ENCODE measurements around the gene TEK.
"Not testable (repeated sequence)": the region's sequence is repeated elsewhere in the genome, so short reads cannot be mapped to it uniquely, and the experiment has no call there.

The TEK gene

GRCh38 chr9:27182421-27182820 lies 73.4 kb downstream of the TEK start:
- no peak for DNase-seq

GRCh38 chr9:27183131-27183530 lies 74.1 kb downstream of the TEK start:
- no peak for DNase-seq

GRCh38 chr9:27183701-27184100 lies 74.7 kb downstream of the TEK start:
- peak; percentile 56 for DNase-seq

GRCh38 chr9:27184556-27185351 lies 75.7 kb downstream of the TEK start:
- DNase-seq = no peak

GRCh38 chr9:27188426-27188825 lies 79.4 kb downstream of the TEK start:
- DNase-seq = no peak

- no peak for DNase-seq
Measured at GRCh38 chr9:27189426-27189825, 80.4 kb downstream of the TEK start.

GRCh38 chr9:27192291-27192960 lies 83.4 kb downstream of the TEK start:
- DNase-seq = no peak

GRCh38 chr9:27193886-27194285 lies 84.9 kb downstream of the TEK start:
- DNase-seq = no peak

GRCh38 chr9:27194401-27195091 lies 85.5 kb downstream of the TEK start:
- peak; percentile 52 for DNase-seq

GRCh38 chr9:27195191-27195590 lies 86.2 kb downstream of the TEK start:
- no peak for DNase-seq

GRCh38 chr9:27196383-27196782 lies 87.4 kb downstream of the TEK start:
- DNase-seq = no peak

GRCh38 chr9:27198190-27198589 lies 89.2 kb downstream of the TEK start:
- DNase-seq = no peak

GRCh38 chr9:27202056-27202455 lies 93.0 kb downstream of the TEK start:
- no peak for DNase-seq

GRCh38 chr9:27203783-27204182 lies 94.8 kb downstream of the TEK start:
- no peak for DNase-seq

GRCh38 chr9:27204578-27204977 lies 95.6 kb downstream of the TEK start:
- DNase-seq = no peak

- DNase-seq = no peak
Measured at GRCh38 chr9:27205198-27205597, 96.2 kb downstream of the TEK start.

- DNase-seq = no peak
Measured at GRCh38 chr9:27206041-27206440, 97.0 kb downstream of the TEK start.

GRCh38 chr9:27209034-27209433 lies 100.0 kb downstream of the TEK start:
- DNase-seq = no peak

- no peak for DNase-seq
Measured at GRCh38 chr9:27210588-27210987, 101.6 kb downstream of the TEK start.

- DNase-seq = no peak
Measured at GRCh38 chr9:27212191-27212590, 103.2 kb downstream of the TEK start.

GRCh38 chr9:27212621-27213020 lies 103.6 kb downstream of the TEK start:
- DNase-seq = no peak

GRCh38 chr9:27227192-27227591 lies 118.2 kb downstream of the TEK start:
- DNase-seq = no peak

GRCh38 chr9:27239648-27240047 lies 130.6 kb downstream of the TEK start:
- DNase-seq = not testable (repeated sequence)

GRCh38 chr9:27247756-27248155 lies 138.7 kb downstream of the TEK start:
- peak; percentile 80 for DNase-seq
